Measurements from ENCODE around the gene CD36.

The CD36 gene

GRCh38 chr7:80597875-80598274 is 40.6 kb upstream of the CD36 start:
- H4K5ac ChIP-seq (ENCODE audit: low read length) = no peak overlapping the region
- H2AK5ac ChIP-seq (ENCODE audit: low read length) = no peak overlapping the region
- no peak overlapping the region for H3K4me3 ChIP-seq (ENCODE audit: low read length)
- no peaks in the 10 kb centered on the region for H3K27me3 ChIP-seq (ENCODE audit: insufficient read depth, low read length, poor library complexity)
- H3K27ac ChIP-seq (ENCODE audit: low read depth, low read length) = no peak overlapping the region
- no peak overlapping the region for H3K9ac ChIP-seq (ENCODE audit: low read length)
- no peak overlapping the region for H2BK5ac ChIP-seq (ENCODE audit: low read length)
- no peak overlapping the region for H2BK120ac ChIP-seq (ENCODE audit: low read depth, low read length)
- no peaks in the 10 kb centered on the region for H3K79me1 ChIP-seq (ENCODE audit: low read length)
- no peak overlapping the region for H3K23ac ChIP-seq (ENCODE audit: low read length)
- no peaks in the 10 kb centered on the region for H3K79me2 ChIP-seq (ENCODE audit: control insufficient read depth, insufficient read depth, low read length)
- H4K8ac ChIP-seq (ENCODE audit: low read depth, low read length) = no peak overlapping the region
- H3K56ac ChIP-seq (ENCODE audit: low read length) = no peak overlapping the region
- H3K4me2 ChIP-seq (ENCODE audit: low read length) = no peak overlapping the region
- no peak overlapping the region for H3K4ac ChIP-seq (ENCODE audit: low read depth, low read length)
- no peaks in the 10 kb centered on the region for H3K4me1 ChIP-seq (ENCODE audit: control insufficient read depth, low read depth, low read length)
- no peaks in the 10 kb centered on the region for H3K36me3 ChIP-seq (ENCODE audit: control insufficient read depth, insufficient read depth, low read length)
- H2BK15ac ChIP-seq (replicated peaks; ENCODE audit: low read depth) = no peak overlapping the region
- no peak for DNase-seq
- no peak overlapping the region for H3K18ac ChIP-seq (ENCODE audit: low read length)

DNA sequence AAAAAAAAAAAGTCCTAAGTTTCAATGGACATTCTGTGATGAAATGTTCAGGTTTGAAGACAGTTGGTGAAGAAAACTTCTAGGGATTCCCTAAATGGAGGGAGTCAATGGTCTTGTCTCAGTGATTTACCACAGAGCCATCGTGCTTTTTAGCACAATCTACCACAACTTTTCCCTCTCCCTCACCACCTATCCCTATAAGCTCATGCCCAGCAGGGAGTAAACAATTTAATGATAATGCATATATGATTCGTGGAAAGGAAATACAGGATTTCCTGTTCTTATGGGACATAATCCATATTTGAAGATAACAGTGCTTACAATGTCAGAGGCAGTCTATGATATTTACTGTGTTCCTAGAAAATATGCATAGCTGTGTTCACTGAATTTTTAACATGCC is 38.4 kb upstream of the CD36 start:
- no peak overlapping the region for H3K4me2 ChIP-seq (ENCODE audit: low read length)
- H3K4me1 ChIP-seq (ENCODE audit: control insufficient read depth, low read depth, low read length) = no peaks in the 10 kb centered on the region
- whole genome bisulfite sequencing (ENCODE audit: extremely low coverage, insufficient coverage, low lambda C conversion rate) = no CpG with 5 or more reads among the region's 2 CpGs
- H3K36me3 ChIP-seq (ENCODE audit: control insufficient read depth, insufficient read depth, low read length) = no peaks in the 10 kb centered on the region
- no peak overlapping the region for H3K4ac ChIP-seq (ENCODE audit: low read depth, low read length)
- H2BK120ac ChIP-seq (ENCODE audit: low read depth, low read length) = no peak overlapping the region
- H4K5ac ChIP-seq (ENCODE audit: low read length) = no peak overlapping the region
- H3K79me1 ChIP-seq (ENCODE audit: low read length) = no peaks in the 10 kb centered on the region
- no peak for DNase-seq
- no peak overlapping the region for H2BK15ac ChIP-seq (replicated peaks; ENCODE audit: low read depth)
- H3K23ac ChIP-seq (ENCODE audit: low read length) = no peak overlapping the region
- H3K56ac ChIP-seq (ENCODE audit: low read length) = no peak overlapping the region
- no peak overlapping the region for H3K9ac ChIP-seq (ENCODE audit: low read length)
- no peak overlapping the region for H4K8ac ChIP-seq (ENCODE audit: low read depth, low read length)
- H3K27me3 ChIP-seq (ENCODE audit: insufficient read depth, low read length, poor library complexity) = no peaks in the 10 kb centered on the region
- no peak overlapping the region for H2AK5ac ChIP-seq (ENCODE audit: low read length)
- H3K27ac ChIP-seq (ENCODE audit: low read depth, low read length) = no peak overlapping the region
- H3K4me3 ChIP-seq (ENCODE audit: low read length) = no peak overlapping the region
- no peak overlapping the region for H3K18ac ChIP-seq (ENCODE audit: low read length)
- no peaks in the 10 kb centered on the region for H3K79me2 ChIP-seq (ENCODE audit: control insufficient read depth, insufficient read depth, low read length)
- no peak overlapping the region for H2BK5ac ChIP-seq (ENCODE audit: low read length)

GRCh38 chr7:80601999-80602398 is 36.4 kb upstream of the CD36 start:
- Histone ChIP-seq H4K5ac (ENCODE audit: low read length) (no peak overlapping the region), H2BK120ac (ENCODE audit: low read depth, low read length) (no peak overlapping the region), H4K8ac (ENCODE audit: low read depth, low read length) (no peak overlapping the region), H3K36me3 (ENCODE audit: control insufficient read depth, insufficient read depth, low read length) (no peaks in the 10 kb centered on the region), H3K79me1 (ENCODE audit: low read length) (no peaks in the 10 kb centered on the region), H3K27ac (ENCODE audit: low read depth, low read length) (no peak overlapping the region), H3K4me1 (ENCODE audit: control insufficient read depth, low read depth, low read length) (no peaks in the 10 kb centered on the region), H3K4ac (ENCODE audit: low read depth, low read length) (no peak overlapping the region), H3K27me3 (ENCODE audit: insufficient read depth, low read length, poor library complexity) (no peaks in the 10 kb centered on the region), H3K18ac (ENCODE audit: low read length) (no peak overlapping the region), H3K4me2 (ENCODE audit: low read length) (no peak overlapping the region), H3K9ac (ENCODE audit: low read length) (no peak overlapping the region), H2AK5ac (ENCODE audit: low read length) (no peak overlapping the region), H3K4me3 (ENCODE audit: low read length) (no peak overlapping the region), H2BK5ac (ENCODE audit: low read length) (no peak overlapping the region), H3K56ac (ENCODE audit: low read length) (no peak overlapping the region), H2BK15ac (replicated peaks; ENCODE audit: low read depth) (no peak overlapping the region), H3K23ac (ENCODE audit: low read length) (no peak overlapping the region), H3K79me2 (ENCODE audit: control insufficient read depth, insufficient read depth, low read length) (no peaks in the 10 kb centered on the region)
- no CpG with 5 or more reads among the region's 4 CpGs for WGBS (ENCODE audit: extremely low coverage, insufficient coverage, low lambda C conversion rate)
- DNase-seq = no peak

DNA sequence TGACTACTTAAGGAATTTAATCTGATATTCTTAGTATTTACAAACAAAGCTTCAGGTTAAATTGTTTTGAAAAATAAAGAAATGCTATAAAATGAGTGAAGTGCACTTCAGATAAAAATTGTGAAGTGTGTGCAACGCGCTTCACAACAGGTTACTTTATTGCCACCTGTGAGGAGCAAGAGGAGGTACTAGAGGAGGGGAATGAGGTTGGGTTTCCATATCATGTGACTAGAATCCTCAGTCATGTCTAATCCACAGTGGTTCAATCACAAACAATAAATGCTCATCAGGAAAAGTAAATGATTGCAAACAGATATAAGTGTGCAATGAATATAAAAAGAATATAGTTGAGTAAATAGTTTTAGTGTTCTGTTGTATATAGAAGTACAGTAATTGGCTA is 34.5 kb upstream of the CD36 start:
- H3K27me3 ChIP-seq (ENCODE audit: insufficient read depth, low read length, poor library complexity) = no peaks in the 10 kb centered on the region
- no peaks in the 10 kb centered on the region for H3K4me1 ChIP-seq (ENCODE audit: control insufficient read depth, low read depth, low read length)
- H3K36me3 ChIP-seq (ENCODE audit: control insufficient read depth, insufficient read depth, low read length) = no peaks in the 10 kb centered on the region
- no peak overlapping the region for H2BK120ac ChIP-seq (ENCODE audit: low read depth, low read length)
- no peak overlapping the region for H4K8ac ChIP-seq (ENCODE audit: low read depth, low read length)
- H2AK5ac ChIP-seq (ENCODE audit: low read length) = no peak overlapping the region
- no peak overlapping the region for H3K9ac ChIP-seq (ENCODE audit: low read length)
- no peak overlapping the region for H3K4me2 ChIP-seq (ENCODE audit: low read length)
- H3K79me2 ChIP-seq (ENCODE audit: control insufficient read depth, insufficient read depth, low read length) = no peaks in the 10 kb centered on the region
- H2BK15ac ChIP-seq (replicated peaks; ENCODE audit: low read depth) = no peak overlapping the region
- H3K23ac ChIP-seq (ENCODE audit: low read length) = no peak overlapping the region
- H3K56ac ChIP-seq (ENCODE audit: low read length) = no peak overlapping the region
- H3K27ac ChIP-seq (ENCODE audit: low read depth, low read length) = no peak overlapping the region
- H3K4ac ChIP-seq (ENCODE audit: low read depth, low read length) = no peak overlapping the region
- no peak overlapping the region for H4K5ac ChIP-seq (ENCODE audit: low read length)
- H3K79me1 ChIP-seq (ENCODE audit: low read length) = no peaks in the 10 kb centered on the region
- H2BK5ac ChIP-seq (ENCODE audit: low read length) = no peak overlapping the region
- H3K4me3 ChIP-seq (ENCODE audit: low read length) = no peak overlapping the region
- no peak overlapping the region for H3K18ac ChIP-seq (ENCODE audit: low read length)
- no peak for DNase-seq
- WGBS (ENCODE audit: extremely low coverage, insufficient coverage, low lambda C conversion rate) = no CpG with 5 or more reads among the region's 2 CpGs

- Histone ChIP-seq H4K5ac (ENCODE audit: low read length) (no peak overlapping the region), H3K4me3 (ENCODE audit: low read length) (no peak overlapping the region), H2BK120ac (ENCODE audit: low read depth, low read length) (no peak overlapping the region), H3K27me3 (ENCODE audit: insufficient read depth, low read length, poor library complexity) (no peaks in the 10 kb centered on the region), H3K79me1 (ENCODE audit: low read length) (no peaks in the 10 kb centered on the region), H3K4me2 (ENCODE audit: low read length) (no peak overlapping the region), H3K18ac (ENCODE audit: low read length) (no peak overlapping the region), H3K9ac (ENCODE audit: low read length) (no peak overlapping the region), H2BK5ac (ENCODE audit: low read length) (no peak overlapping the region), H3K4ac (ENCODE audit: low read depth, low read length) (no peak overlapping the region), H3K56ac (ENCODE audit: low read length) (no peak overlapping the region), H3K36me3 (ENCODE audit: control insufficient read depth, insufficient read depth, low read length) (no peaks in the 10 kb centered on the region), H3K27ac (ENCODE audit: low read depth, low read length) (no peak overlapping the region), H4K8ac (ENCODE audit: low read depth, low read length) (no peak overlapping the region), H3K4me1 (ENCODE audit: control insufficient read depth, low read depth, low read length) (no peaks in the 10 kb centered on the region), H3K79me2 (ENCODE audit: control insufficient read depth, insufficient read depth, low read length) (no peaks in the 10 kb centered on the region), H2BK15ac (replicated peaks; ENCODE audit: low read depth) (no peak overlapping the region), H3K23ac (ENCODE audit: low read length) (no peak overlapping the region), H2AK5ac (ENCODE audit: low read length) (no peak overlapping the region)
- DNase-seq = no peak
- no CpG with 5 or more reads among the region's 2 CpGs for WGBS (ENCODE audit: extremely low coverage, insufficient coverage, low lambda C conversion rate)
Measured at GRCh38 chr7:80604436-80604835, 34.0 kb upstream of the CD36 start.

- no peak overlapping the region for H3K9ac ChIP-seq (ENCODE audit: low read length)
- H2AK5ac ChIP-seq (ENCODE audit: low read length) = no peak overlapping the region
- no peaks in the 10 kb centered on the region for H3K4me1 ChIP-seq (ENCODE audit: control insufficient read depth, low read depth, low read length)
- WGBS (ENCODE audit: extremely low coverage, insufficient coverage, low lambda C conversion rate) = no CpG with 5 or more reads among the region's 1 CpG
- no peak overlapping the region for H3K4ac ChIP-seq (ENCODE audit: low read depth, low read length)
- no peak overlapping the region for H3K4me3 ChIP-seq (ENCODE audit: low read length)
- no peak overlapping the region for H4K8ac ChIP-seq (ENCODE audit: low read depth, low read length)
- H4K5ac ChIP-seq (ENCODE audit: low read length) = no peak overlapping the region
- H3K4me2 ChIP-seq (ENCODE audit: low read length) = no peak overlapping the region
- no peak for DNase-seq
- H3K79me2 ChIP-seq (ENCODE audit: control insufficient read depth, insufficient read depth, low read length) = no peaks in the 10 kb centered on the region
- no peak overlapping the region for H2BK5ac ChIP-seq (ENCODE audit: low read length)
- no peak overlapping the region for H3K18ac ChIP-seq (ENCODE audit: low read length)
- H2BK120ac ChIP-seq (ENCODE audit: low read depth, low read length) = no peak overlapping the region
- H3K27ac ChIP-seq (ENCODE audit: low read depth, low read length) = no peak overlapping the region
- H3K79me1 ChIP-seq (ENCODE audit: low read length) = no peaks in the 10 kb centered on the region
- no peak overlapping the region for H3K23ac ChIP-seq (ENCODE audit: low read length)
- no peak overlapping the region for H3K56ac ChIP-seq (ENCODE audit: low read length)
- H3K27me3 ChIP-seq (ENCODE audit: insufficient read depth, low read length, poor library complexity) = no peaks in the 10 kb centered on the region
- no peak overlapping the region for H2BK15ac ChIP-seq (replicated peaks; ENCODE audit: low read depth)
- no peaks in the 10 kb centered on the region for H3K36me3 ChIP-seq (ENCODE audit: control insufficient read depth, insufficient read depth, low read length)
Measured at GRCh38 chr7:80607136-80607535, 31.3 kb upstream of the CD36 start.
